Measurements from ENCODE around the gene PCDHB9.
"Not testable (repeated sequence)": the region's sequence is repeated elsewhere in the genome, so short reads cannot be mapped to it uniquely, and the experiment has no call there.

The PCDHB9 gene

DNA sequence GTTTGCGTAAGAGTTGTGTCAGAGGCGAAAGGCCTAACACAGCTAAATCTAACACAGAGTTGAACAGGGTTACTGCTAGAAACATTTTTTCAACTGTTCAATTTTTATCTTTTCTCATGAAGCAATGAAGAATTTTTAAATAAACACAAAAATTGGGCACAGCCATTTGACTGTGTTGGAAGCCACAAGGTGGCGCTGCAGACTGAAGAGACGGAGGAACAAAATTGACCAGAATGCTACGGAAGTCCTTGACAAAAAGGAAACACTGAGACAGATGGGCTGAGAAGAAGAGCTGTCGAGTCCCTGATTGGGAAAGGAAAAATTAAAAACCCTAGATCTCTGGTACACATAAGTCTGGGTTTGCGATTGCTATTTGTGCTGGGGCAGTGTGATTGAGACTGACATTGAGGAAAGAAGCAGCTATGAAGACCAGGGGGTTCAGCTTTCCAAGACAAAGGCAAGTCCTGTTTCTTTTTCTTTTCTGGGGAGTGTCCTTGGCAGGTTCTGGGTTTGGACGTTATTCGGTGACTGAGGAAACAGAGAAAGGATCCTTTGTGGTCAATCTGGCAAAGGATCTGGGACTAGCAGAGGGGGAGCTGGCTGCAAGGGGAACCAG, at the start of gene PCDHB9:
Gene PCDHB9 (plus strand): TSS at position 265 of the 616 bp plus-strand sequence. CDS start 158 bp downstream, at position 423.
- peak; percentile 76 for DNase-seq (ENCODE audit: low spot score)

DNA sequence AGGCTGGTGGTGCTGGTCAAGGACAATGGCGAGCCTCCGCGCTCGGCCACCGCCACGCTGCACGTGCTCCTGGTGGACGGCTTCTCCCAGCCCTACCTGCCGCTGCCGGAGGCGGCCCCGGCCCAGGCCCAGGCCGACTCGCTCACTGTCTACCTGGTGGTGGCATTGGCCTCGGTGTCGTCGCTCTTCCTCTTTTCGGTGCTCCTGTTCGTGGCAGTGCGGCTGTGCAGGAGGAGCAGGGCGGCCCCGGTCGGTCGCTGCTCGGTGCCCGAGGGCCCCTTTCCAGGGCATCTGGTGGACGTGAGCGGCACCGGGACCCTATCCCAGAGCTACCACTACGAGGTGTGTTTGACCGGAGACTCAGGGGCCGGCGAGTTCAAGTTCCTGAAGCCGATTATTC, 49.6 kb upstream of the PCDHB9 start:
- DNase-seq (ENCODE audit: low spot score) = not testable (repeated sequence)

DNA sequence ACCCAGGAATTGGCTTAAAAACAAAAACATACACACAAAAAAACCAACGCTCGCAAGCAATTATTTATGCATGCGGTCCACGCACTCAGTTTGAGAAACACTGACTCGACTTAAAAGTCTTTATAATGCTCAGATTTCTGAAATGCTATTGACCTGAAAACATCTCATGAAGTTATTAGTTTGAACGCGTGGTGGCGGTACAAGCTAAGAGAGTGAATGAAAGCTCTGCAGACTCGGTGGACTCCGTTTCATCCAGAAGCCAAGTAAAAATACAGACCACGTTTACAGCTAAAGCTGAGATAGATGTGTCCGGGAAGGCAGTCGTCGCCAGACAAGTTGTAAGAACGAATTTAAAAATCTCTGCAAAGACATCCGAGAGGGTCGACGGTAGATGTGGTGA, 37.1 kb upstream of the PCDHB9 start, which contains the start of gene PCDHB6:
Gene PCDHB6 (plus strand): TSS at position 246 of the 400 bp plus-strand sequence. CDS start 201 bp downstream, outside the sequence.
- no peak for DNase-seq (ENCODE audit: low spot score)

DNA sequence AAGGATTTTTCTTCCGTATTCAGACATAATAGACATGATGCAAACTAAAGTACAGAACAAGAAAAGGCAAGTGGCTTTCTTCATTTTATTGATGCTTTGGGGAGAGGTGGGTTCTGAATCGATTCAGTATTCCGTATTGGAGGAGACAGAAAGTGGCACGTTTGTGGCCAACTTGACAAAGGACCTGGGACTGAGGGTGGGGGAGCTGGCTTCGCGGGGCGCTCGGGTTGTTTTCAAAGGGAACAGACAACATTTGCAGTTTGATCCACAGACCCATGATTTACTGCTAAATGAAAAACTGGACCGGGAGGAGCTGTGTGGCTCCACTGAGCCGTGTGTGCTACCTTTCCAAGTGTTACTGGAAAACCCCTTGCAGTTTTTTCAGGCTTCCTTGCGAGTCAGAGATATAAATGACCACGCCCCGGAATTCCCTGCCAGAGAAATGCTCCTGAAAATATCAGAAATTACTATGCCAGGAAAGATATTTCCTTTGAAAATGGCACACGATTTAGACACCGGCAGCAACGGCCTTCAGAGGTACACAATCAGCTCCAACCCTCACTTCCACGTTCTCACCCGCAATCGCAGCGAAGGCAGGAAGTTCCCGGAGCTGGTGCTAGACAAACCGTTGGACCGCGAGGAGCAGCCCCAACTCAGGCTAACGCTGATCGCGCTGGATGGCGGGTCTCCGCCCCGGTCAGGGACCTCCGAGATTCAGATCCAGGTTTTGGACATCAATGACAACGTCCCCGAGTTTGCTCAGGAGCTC, 36.6 kb upstream of the PCDHB9 start:
- DNase-seq (ENCODE audit: low spot score) = no peak

DNA sequence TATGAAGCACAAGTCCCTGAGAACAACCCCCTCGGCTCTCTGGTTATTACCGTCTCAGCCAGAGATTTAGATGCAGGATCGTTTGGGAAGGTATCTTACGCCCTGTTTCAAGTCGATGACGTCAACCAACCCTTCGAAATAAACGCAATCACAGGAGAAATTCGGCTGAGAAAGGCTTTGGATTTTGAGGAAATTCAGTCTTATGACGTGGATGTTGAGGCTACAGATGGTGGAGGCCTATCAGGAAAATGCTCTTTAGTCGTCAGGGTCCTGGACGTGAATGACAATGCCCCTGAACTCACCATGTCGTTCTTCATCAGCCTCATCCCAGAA, 36.0 kb upstream of the PCDHB9 start:
- no peak for DNase-seq (ENCODE audit: low spot score)

DNA sequence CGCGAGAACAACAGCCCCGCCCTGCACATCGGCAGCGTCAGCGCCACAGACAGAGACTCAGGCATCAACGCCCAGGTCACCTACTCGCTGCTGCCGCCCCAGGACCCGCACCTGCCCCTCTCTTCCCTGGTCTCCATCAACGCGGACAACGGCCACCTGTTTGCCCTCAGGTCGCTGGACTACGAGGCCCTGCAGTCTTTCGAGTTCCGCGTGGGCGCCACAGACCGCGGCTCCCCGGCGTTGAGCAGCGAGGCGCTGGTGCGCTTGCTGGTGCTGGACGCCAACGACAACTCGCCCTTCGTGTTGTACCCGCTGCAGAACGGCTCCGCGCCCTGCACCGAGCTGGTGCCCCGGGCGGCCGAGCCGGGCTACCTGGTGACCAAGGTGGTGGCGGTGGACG, 35.3 kb upstream of the PCDHB9 start:
- DNase-seq (ENCODE audit: low spot score) = not testable (repeated sequence)

DNA sequence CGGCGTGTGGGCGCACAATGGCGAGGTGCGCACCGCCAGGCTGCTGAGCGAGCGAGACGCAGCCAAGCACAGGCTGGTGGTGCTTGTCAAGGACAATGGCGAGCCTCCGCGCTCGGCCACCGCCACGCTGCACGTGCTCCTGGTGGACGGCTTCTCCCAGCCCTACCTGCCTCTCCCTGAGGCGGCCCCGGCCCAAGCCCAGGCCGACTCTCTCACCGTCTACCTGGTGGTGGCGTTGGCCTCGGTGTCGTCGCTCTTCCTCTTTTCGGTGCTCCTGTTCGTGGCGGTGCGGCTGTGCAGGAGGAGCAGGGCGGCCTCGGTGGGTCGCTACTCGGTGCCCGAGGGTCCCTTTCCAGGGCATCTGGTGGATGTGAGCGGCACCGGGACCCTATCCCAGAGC, 34.9 kb upstream of the PCDHB9 start:
- DNase-seq (ENCODE audit: low spot score) = not testable (repeated sequence)

DNA sequence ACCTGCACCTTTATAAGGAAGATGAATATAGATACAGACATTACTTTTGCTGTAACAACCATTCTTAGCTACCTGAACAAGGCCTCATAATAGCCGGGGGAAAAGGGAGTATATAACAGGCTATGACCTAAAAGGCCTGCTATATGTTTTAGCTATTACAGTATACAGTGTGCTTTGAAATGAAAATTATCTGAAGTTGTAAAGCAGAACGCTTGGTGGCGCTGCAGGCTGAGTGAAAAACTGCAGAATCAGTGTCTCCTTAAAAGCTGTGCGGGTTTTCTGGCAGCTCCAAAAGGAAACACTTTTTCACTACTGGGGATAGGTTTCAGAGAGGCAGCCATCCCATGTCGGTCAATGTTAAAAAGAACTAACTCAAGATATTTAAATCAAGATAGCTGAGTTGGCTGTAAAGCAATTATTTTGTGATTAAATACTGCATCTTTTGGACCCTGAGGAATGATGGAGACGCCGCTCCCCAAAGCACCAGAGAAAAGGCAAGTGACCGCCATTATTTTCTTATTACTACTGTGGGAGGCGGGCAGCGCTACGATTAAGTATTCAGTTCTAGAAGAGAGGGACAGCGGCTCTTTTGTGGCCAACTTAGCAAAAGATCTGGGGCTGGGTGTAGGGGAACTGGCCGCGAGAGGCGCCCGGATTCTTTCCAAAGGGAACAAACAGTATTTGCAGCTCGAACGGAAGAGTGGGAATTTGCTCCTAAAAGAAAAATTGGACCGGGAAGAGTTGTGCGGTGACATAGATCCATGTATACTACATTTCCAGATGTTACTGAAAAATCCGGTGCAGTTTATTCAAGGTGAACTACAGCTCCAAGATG, 31.2 kb upstream of the PCDHB9 start:
- DNase-seq (ENCODE audit: low spot score) = peak; percentile 43

DNA sequence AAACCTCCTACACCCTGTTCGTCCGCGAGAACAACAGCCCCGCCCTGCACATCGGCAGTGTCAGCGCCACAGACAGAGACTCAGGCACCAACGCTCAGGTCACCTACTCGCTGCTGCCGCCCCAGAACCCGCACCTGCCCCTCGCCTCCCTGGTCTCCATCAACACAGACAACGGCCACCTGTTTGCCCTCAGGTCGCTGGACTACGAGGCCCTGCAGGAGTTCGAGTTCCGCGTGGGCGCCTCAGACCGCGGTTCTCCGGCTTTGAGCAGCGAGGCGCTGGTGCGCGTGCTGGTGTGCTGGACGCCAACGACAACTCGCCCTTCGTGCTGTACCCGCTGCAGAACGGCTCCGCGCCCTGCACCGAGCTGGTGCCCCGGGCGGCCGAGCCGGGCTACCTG, 29.6 kb upstream of the PCDHB9 start:
- DNase-seq (ENCODE audit: low spot score) = not testable (repeated sequence)

DNA sequence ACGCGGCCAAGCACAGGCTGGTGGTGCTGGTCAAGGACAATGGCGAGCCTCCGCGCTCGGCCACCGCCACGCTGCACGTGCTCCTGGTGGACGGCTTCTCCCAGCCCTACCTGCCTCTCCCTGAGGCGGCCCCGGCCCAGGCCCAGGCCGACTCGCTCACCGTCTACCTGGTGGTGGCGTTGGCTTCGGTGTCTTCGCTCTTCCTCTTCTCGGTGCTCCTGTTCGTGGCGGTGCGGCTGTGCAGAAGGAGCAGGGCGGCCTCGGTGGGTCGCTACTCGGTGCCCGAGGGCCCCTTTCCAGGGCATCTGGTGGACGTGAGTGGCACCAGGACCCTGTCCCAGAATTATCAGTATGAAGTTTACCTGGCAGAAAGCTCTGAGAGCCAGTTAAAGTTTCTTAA, 29.1 kb upstream of the PCDHB9 start:
- not testable (repeated sequence) for DNase-seq (ENCODE audit: low spot score)

DNA sequence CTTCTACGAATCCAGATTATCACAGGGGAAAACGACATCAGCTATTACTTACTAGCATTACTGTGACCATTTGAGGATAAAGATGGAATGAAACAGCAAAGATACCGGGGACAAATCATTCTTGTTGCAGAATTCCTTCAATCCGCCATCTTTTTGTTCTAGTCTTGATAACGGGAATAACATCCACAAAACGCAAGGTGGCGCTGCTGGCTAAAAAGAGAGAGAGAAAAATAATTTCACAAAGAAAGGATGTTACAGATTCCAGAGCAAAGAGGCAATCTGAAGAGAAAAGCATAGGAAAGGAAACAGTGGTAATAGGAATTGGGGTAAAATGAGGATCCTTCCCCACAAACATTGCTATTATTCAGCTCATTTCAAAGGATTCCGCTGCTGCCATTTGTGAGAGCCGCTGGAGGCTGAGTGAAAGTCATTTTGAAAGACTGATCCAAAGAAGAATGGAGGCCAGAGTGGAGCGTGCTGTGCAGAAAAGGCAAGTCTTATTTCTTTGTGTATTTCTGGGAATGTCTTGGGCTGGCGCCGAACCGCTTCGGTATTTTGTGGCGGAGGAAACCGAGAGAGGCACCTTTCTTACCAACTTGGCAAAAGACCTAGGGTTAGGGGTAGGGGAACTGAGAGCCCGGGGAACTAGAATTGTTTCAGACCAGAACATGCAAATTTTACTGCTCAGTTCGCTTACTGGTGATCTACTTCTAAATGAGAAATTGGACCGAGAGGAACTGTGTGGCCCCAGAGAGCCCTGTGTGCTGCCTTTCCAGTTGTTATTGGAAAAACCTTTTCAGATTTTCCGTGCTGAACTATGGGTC, 14.4 kb upstream of the PCDHB9 start, which contains the start of gene PCDHB7:
Gene PCDHB7 (plus strand): TSS at position 264 of the 824 bp plus-strand sequence. CDS start 192 bp downstream, at position 456.
- peak; percentile 56 for DNase-seq (ENCODE audit: low spot score)

DNA sequence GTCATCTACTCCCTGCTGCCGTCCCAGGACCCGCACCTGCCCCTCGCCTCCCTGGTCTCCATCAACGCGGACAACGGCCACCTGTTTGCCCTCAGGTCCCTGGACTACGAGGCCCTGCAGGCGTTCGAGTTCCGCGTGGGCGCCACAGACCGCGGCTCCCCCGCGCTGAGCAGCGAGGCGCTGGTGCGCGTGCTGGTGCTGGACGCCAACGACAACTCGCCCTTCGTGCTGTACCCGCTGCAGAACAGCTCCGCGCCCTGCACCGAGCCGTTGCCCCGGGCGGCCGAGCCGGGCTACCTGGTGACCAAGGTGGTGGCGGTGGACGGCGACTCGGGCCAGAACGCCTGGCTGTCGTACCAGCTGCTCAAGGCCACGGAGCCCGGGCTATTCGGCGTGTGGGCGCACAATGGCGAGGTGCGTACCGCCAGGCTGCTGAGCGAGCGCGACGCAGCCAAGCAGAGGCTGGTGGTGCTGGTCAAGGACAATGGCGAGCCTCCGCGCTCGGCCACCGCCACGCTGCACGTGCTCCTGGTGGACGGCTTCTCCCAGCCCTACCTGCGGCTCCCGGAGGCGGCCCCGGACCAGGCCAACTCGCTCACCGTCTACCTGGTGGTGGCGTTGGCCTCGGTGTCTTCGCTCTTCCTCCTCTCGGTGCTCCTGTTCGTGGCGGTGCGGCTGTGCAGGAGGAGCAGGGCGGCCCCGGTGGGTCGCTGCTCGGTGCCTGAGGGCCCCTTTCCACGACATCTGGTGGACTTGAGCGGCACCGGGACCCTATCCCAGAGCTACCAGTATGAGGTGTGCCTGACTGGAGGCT, 12.5 kb upstream of the PCDHB9 start:
- DNase-seq (ENCODE audit: low spot score) = not testable (repeated sequence)

DNA sequence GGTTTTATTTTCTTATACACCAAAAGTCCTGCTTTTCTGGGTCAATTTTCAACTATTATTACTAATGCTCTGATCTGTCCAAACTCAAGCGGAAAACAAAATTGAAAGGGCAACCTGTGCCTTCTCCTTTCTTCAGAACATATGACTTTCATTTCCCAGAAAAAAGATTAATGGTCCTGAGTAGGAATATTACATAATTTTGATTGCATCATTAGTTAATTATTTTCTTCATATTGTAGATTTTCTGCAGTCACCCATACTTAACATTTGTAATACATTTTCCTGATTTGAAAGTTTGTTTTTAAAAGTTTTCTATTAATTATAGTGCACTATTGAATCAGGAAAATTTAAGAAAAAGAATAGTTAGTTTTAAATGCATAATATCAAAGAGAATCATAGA, 11.0 kb upstream of the PCDHB9 start:
- DNase-seq (ENCODE audit: low spot score) = no peak

DNA sequence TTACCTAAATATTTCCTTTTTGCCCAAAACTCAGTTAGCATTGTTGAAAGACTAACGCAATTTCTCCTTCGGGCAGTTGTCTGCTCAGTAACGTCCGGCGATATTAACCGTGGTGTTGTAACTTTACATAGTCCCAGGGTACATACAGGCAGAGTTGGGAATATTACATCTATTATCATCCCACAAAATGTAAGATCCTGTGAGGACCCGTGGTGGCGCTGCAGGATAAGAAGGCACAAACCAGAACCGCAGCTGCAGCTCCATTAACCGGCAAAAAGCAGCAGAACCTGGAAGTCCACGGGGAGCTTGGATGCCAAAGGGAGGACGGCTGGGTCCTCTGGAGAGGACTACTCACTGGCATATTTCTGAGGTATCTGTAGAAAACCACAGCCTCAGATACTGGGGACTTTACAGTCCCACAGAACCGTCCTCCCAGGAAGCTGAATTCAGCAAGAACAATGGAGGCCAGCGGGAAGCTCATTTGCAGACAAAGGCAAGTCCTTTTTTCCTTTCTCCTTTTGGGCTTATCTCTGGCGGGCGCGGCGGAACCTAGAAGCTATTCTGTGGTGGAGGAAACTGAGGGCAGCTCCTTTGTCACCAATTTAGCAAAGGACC, 9.3 kb upstream of the PCDHB9 start, which contains the start of gene PCDHB8:
Gene PCDHB8 (plus strand): TSS at position 214 of the 615 bp plus-strand sequence. CDS start 245 bp downstream, at position 459.
- not testable (repeated sequence) for DNase-seq (ENCODE audit: low spot score)

DNA sequence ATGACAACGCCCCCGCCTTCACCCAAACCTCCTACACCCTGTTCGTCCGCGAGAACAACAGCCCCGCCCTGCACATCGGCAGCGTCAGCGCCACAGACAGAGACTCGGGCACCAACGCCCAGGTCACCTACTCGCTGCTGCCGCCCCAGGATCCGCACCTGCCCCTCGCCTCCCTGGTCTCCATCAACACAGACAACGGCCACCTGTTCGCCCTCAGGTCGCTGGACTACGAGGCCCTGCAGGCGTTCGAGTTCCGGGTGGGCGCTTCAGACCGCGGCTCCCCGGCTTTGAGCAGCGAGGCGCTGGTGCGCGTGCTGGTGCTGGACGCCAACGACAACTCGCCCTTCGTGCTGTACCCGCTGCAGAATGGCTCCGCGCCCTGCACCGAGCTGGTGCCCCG, 7.6 kb upstream of the PCDHB9 start:
- DNase-seq (ENCODE audit: low spot score) = not testable (repeated sequence)

DNA sequence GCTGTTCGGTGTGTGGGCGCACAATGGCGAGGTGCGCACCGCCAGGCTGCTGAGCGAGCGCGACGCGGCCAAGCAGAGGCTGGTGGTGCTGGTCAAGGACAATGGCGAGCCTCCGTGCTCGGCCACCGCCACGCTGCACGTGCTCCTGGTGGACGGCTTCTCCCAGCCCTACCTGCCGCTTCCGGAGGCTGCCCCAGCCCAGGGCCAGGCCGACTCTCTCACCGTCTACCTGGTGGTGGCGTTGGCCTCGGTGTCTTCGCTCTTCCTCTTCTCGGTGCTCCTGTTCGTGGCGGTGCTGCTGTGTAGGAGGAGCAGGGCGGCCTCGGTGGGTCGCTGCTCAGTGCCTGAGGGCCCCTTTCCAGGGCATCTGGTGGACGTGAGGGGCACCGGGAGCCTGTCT, 7.1 kb upstream of the PCDHB9 start:
- DNase-seq (ENCODE audit: low spot score) = not testable (repeated sequence)

DNA sequence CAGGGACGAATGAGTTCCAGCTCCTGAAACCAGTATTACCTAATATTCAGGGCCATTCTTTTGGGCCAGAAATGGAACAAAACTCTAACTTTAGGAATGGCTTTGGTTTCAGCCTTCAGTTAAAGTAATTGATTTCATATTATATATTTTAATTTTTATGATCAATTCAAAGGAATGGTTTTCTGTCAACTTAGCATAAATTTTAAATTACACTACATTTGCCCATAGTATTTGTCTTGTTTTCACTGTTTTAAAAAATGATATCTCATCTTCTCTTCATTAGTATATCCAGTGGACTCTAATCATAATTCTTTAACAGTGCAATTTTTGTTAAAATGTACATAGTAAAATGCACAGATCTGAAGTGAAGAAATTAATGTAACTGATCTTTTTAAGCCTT, 6.6 kb upstream of the PCDHB9 start:
- no peak for DNase-seq (ENCODE audit: low spot score)

DNA sequence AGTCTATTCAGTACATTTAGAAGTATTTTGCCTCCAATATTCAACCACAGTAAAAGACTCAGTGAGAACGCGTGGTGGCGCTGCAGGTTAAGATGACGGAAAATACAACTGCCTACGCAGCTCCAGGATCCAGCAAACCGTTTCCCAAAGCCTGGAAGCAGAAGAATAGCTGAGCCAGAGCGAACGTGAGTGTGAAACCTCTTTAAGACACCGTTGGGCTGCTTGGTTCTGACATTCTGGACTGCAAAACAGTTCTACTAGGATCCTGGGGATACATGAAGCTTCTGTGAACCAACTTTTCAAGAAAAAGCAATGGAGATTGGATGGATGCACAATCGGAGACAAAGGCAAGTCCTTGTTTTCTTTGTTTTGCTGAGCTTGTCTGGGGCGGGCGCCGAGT, 4.7 kb upstream of the PCDHB9 start, which contains the start of gene PCDHB16:
Gene PCDHB16 (plus strand): TSS at position 140 of the 400 bp plus-strand sequence. CDS start 173 bp downstream, at position 313.
- DNase-seq (ENCODE audit: low spot score) = peak; percentile 45

DNA sequence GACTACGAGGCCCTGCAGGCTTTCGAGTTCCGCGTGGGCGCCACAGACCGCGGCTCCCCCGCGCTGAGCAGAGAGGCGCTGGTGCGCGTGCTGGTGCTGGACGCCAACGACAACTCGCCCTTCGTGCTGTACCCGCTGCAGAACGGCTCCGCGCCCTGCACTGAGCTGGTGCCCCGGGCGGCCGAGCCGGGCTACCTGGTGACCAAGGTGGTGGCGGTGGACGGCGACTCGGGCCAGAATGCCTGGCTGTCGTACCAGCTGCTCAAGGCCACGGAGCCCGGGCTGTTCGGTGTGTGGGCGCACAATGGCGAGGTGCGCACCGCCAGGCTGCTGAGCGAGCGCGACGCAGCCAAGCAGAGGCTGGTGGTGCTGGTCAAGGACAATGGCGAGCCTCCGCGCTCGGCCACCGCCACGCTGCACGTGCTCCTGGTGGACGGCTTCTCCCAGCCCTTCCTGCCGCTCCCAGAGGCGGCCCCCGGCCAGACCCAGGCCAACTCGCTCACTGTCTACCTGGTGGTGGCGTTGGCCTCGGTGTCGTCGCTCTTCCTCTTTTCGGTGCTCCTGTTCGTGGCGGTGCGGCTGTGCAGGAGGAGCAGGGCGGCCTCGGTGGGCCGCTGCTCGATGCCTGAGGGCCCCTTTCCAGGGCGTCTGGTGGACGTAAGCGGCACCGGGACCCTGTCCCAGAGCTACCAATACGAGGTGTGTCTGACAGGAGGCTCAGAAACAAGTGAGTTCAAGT, 2.7 kb upstream of the PCDHB9 start:
- DNase-seq (ENCODE audit: low spot score) = not testable (repeated sequence)

All from NAMALWA (cell line).